HG03139 (cell line): ENCODE measurements around the gene AFM.
"Not testable (repeated sequence)": the region's sequence is repeated elsewhere in the genome, so short reads cannot be mapped to it uniquely, and the experiment has no call there.

Experiments used
- ATAC-seq: cut with Tn5 transposase; IDR thresholded peaks from one replicate; pipeline ENCODE4 v1.9.1; 2021; ENCODE audit not compliant: unreplicated experiment

Gene AFM

DNA sequence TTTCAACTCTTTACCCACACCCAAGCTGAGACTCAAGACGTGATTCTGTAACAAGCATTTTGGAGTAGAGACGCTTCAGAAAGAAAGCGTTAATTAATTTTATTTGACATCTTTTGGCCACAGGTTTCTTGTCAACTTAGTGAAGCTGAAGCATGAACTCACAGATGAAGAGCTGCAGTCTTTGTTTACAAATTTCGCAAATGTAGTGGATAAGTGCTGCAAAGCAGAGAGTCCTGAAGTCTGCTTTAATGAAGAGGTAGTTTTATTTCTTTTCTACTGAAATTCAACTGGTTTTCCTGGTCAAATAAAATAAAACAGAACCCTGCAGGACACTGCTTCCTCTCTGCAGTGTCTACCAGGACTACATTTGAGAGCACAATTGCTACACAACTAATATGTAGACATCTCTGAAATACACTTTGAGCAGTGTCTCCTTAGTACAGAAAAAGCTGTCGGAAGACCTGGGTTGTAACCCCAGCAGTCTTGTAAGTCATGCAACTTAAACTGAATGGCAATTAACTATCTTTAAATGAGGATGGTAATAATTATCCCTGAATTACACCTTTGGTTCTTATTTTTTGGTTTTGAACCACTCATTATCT, 20.2 kb downstream of the AFM start:
- no peak for ATAC-seq

DNA sequence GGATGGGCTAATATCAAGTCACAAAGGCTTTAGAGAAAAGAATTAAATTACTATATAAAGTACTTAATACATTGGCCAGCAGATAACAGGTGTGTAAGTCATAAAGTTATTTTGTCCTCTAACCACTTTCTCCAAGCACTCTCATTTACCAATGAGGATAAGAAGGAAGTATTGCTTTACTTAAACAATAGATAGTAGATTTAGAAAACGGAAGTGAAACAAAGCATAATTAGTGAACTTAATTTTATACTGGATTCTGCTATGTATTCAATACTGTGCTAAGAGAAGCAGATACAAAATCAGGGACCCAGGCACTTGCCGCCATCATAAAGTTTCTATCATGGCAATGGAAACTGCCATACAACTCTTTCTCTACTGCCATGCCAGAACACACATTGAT, 24.0 kb downstream of the AFM start:
- no peak for ATAC-seq

DNA sequence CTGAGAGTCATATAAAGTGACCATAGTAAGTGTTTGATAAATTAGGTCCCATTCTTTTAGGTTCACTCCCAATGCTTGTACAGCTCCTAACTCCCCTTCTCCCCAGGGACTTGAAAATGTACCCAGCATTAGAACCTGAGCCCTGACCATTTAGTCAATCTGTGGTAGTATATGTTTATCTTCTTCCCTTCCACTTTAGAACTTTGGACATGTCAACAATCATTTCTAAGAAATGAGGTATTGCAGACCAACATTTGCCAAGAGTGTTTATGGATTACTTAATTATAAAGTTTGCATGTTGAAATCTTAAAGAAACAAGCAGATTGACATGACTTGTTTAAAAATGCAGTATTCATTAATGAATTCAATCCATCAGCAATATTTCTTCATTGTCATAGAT, 26.0 kb downstream of the AFM start:
- no peak for ATAC-seq

DNA sequence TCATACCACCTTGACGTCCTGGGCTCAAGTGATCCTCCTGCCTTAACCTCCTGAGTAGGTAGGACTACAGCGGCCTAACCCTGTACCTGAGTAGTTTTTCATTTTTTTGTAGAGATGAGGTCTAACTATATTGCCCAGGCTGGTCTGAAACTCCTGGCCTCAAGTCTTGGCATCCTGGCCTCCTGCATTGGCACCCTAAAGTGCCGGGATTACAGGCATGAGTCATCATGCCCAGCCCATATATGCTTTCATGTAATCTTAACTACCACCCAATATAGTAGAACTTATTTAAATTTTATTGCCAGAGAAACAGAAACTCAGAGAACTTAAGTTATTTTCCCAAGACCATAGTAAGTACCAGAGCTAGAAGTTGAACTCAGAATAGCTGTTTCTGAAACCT, 27.1 kb downstream of the AFM start:
- ATAC-seq: no peak

DNA sequence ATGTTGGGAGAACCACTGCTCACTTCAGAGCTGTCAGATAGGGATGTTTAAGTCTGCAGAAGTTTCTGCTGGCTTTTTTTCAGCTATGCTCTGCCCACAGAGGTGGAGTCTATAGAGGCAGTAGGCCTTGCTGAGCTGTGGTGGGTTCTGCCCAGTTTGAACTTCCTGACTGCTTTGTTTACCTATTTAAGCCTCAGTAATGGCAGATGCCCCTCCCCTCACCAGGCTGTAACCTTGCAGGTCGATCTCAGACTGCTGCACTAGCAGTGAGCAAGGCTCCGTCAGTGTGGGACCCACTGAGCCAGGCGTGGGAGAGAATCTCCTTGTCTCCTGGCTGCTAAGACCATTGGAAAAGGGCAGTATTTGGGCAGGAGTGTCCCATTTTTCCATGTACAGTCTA, 36.8 kb downstream of the AFM start:
- ATAC-seq: no peak

DNA sequence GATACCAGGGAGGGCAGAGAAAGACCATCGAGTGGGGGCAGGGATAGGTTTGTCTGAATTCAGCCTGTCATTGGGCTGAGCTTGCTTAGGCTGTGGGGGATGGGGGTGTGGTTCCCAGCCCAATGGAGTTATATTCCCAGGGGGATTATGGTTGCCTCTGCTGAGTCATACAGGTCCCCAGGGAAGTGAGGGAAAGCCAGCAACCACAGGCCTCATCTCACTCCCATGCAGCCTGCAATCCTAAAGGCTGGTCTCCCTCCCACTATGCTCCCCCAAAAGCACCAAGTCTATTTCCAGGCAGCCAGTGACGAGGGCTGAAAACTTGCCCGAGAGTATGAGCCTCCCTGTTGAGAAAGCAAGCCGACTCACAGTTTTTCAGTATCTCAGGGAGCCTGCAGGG, 39.3 kb downstream of the AFM start:
- no peak for ATAC-seq

DNA sequence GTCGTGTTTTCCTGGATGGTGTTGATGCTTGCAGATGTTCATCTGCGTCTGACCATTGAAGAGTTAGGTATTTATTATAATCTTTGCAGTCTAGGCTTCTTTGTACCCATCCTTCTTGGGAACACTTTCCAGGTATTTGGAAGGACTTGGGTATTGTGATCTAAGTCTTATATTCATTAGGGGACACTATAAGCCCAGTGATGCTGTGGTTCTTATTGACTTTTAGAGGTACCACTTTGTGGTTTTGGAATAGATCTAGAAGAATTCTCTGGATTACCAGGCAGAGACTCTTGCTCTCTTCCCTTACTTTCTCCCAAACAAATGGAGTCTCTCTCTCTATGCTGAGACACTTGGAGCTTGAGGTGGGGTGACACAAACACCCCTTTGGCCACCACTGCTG, 41.6 kb downstream of the AFM start:
- no peak for ATAC-seq

DNA sequence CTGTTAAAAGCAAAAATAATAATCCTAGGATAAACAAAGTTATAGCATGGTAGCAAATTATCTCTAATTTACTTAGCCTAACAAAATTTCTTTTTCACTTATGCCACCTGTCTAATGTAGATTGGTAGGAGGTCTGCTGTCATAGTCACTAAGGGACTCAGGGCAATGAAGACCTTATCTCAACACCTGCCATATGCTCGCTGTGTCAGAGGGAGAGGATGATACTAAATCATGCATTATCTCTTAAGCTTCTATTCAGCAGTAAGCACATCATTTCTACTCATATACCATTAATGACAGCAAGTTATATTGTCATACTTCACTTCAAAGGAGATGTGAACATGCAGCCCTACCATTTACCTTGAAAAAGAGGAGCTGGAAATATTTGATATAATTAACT, 44.1 kb downstream of the AFM start:
- no peak for ATAC-seq

DNA sequence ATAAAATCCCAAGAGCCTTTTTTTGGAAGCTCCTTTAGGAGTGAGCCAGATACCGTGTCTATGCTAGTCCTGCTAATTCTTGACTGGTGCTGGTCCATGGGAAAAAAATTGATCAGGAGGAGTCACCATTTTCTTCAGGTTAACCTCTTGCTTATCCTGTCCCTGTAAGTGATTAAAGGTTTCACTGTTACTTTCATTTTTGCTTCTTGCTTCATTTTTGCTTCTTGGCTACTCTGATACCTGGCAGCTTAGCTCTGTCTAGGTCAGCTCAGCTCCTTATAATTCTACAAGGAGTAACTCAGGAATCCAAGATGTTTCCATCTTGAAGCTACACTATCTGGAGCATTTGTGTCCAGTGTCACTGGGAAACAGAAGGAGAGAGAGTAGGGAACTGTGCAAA, 45.7 kb downstream of the AFM start:
- ATAC-seq: no peak

DNA sequence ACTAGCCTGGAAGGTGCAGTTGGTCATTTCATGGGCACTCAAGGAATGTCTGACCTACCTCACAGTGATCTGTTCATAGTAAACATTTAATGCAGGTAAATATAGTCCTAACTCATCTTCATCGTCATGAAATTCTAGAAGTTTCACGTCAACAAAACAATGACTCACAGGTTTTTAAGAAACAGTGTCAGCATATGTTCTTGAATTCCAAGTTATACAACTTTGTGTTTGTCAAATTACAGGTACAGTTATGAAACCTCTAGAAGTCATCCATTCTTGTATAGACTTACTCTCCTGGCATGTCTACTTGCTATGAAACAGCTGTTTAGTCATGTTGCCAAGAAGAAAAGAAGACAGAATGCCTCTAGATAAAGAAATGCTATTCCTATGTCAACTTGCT, 46.6 kb downstream of the AFM start:
- no peak for ATAC-seq

DNA sequence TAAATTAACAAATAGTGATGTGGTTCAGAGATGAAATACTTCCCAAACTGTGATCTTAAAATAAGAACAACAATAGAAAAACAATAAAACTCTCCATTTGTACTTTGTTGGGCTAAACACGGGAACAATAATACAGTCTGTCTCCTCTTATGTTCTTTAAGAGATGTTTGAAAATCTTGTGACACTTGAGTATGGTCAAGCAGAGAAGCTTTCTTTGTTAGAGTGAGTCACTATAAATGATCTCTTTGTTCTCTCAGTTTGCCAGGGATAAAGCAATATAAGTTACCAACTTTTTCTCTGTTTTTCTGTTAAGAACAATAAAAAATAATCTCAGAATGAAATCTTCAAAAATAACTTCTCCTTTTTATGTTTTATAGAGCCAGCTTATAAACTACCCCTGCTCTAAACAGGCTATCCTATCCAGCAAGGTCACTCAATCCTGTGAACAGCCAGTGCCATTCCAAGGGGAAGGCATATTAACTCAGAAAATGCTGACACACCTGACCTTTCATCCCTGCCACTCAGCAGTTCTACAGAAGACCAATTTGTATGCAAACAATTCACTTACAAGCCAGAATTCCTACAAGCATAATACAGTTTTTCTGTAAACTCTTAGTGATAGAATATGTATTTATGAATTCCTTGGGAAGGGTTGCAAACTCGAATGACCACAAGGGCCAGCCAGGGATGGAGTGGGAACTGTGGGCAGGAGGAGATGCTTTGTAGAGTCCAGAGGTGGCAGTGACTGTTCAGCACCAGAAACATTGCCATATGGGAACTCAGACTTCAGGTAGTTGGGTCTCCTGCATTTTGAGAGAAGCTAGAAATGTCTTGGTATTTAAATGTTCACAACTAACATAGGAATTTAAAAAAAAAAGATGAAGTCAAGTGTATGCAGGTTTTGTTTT, 52.2 kb downstream of the AFM start:
- no peak for ATAC-seq

DNA sequence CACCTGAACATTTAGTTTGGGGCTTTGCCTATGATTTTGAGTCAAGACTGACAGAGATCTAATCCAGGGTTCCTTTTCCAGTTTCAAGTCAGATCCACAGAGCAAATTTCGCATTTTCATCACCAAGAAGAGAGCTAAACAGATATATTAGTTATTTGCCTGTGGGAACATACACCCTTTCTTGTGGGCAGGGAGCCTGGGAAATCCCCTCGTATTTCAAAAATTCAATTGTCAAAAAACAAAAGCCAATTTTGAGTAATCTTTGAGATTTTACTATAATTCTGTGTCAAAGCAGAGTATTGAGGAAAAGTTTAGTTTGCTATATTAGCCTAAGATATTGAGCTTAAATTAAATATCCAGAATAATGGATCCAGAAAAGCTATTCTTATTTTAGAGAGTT, 56.6 kb downstream of the AFM start:
- ATAC-seq: no peak

DNA sequence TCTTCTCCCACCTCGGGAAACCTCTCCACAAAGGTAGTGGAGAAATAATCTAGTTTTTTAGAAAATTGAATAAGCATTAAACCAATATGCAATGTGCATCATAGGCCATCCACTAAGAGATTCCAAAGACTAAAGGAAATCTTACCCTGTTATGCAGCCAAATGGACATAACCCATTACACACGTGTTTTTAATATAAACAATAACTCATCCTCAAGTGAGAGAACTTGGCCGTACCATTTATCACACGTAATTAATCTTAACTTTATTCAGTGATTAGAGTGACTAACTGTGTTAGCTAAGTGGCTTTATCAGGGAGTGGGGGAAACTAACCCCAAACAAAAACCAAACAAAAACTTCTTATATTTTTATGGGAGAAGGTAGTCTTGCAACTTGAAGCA, 57.8 kb downstream of the AFM start:
- ATAC-seq: no peak

DNA sequence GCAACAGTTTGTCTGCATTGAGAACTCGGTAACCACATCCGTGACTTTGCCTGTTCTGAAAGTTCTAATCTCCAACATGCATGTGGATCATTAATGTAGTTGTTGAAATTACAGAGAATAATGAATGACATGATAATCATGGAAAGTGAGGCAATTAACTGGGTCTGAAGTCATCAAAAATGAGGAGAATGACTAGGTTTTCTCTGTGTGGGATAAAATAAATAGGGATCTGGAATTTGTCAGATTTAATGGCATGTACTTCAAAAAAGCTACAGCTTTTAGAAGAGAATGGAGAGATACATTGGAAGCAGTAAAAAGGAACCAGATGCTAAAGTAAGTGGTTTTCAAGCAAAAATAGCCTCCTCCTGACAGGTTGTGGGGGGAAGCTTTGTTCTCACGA, 59.3 kb downstream of the AFM start:
- ATAC-seq: no peak

DNA sequence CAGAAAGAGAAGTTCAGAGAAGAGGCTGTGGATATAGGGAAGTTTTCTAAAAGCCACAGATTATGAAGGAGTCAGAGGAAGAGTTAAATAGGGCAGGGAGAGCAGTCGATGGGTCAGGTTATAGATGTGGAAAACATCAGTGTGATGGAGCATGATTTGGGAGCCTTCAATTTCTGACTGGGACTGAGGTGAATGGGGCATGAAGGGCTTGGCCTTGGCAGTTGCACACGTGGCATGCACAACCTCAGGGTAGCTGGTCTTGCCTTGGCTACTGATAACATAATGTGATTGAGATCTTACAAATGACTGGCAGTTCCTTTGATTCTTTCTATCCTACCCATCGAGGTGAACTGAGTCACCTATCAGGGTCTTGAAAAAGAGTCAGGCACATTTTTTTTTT, 59.7 kb downstream of the AFM start:
- no peak for ATAC-seq

DNA sequence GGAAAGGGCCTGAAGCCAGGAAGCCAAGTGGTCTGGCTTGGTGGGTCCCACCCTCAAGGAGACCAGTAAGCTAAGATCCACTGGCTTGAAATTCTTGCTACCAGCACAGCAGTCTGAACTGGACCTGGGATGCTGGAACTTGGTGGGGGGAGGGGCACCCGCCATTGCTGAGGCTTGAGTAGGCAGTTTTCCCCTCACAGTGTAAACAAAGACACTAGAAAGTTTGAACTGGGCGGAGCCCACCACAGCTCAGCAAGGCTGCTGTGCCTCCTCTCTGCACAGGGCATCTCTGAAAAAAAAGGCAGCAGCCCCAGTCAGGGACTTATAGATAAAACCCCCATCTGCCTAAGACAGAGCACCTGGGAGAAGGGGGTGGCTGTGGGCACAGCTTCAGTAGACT, 63.1 kb downstream of the AFM start:
- ATAC-seq: no peak

DNA sequence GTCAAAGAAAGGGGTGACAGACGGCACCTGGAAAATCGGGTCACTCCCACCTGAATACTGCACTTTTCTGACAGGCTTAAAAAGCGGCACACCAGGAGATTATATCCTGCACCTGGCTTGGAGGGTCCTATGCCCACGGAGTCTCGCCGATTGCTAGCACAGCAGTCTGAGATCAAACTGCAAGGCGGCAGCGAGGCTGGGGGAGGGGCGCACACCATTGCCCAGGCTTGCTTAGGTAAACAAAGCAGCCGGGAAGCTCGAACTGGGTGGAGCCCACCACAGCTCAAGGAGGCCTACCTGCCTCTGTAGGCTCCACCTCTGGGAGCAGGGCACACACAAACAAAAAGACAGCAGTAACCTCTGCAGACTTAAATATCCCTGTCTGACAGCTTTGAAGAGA, 69.3 kb downstream of the AFM start:
- ATAC-seq: not testable (repeated sequence)
